Suprapubic skin (tissue), 4 donors: Measurements from ENCODE around the gene PEG3.

ENCODE experiments used
- POLR2A ChIP-seq, 2 donors: fragments of 450-650 bp; IDR thresholded peaks; one replicate each; pipeline ENCODE4 v1.6.1; 2017; ENCODE audit warnings: antibody characterized with exemption in 2 of 2, mild to moderate bottlenecking in 2 of 2, moderate library complexity in 2 of 2
- POLR2AphosphoS5 ChIP-seq, 3 donors: sonication (generic); formaldehyde crosslinking; IDR thresholded peaks; one replicate each; pipeline ENCODE4 v1.6.1; 2017; ENCODE audit warnings: antibody characterized with exemption in 3 of 3

DNA sequence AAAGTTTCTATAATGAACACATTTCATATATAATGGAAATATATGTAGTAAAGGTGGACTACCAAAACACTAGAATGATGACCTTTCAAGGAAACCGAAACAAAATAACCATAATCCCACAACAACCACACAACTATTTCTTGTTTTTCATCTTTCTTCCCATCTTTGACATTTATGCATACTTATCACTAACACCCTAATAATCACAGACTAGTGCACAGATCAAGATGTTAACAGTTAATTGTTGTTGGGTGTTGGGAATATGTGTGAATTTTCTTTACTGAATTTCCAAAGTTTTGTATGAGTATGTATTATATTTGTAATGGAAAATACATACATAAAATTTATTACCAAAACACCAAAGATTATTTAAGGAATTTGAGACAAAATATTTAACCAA is 30.3 kb downstream of the PEG3 start:
- TF ChIP-seq POLR2AphosphoS5 (IDR thresholded peaks at IDR 0.05), result no peak
- TF ChIP-seq POLR2A (IDR thresholded peaks at IDR 0.05), result no peak
